HG03139 (cell line): ENCODE results near the gene SPINK9.
A peak's percentile ranks its signal among the peaks of the same experiment; 100 is the strongest.

ENCODE experiments used
- ATAC-seq: cut with Tn5 transposase; IDR thresholded peaks from one replicate; pipeline ENCODE4 v1.9.1; 2021; ENCODE audit not compliant: unreplicated experiment

The SPINK9 gene

DNA sequence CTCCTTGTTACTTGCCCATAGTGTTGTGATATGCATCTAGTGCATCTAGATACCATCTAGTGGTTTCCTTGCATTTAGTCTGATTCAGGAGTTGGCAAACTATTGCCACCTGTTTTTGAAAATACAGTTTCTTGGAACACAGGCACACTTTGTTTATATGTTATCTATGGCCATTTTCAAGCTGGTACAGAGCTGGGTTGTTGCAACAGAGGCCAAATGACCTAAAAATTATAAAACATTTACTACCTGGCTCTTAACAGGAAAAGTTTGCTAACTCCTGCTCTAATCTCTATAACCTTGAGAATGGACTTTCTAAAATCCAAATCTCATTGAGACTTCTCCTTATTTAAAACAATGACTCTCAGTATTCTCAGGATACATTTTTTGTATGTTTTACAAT lies 29.0 kb downstream of the SPINK9 start:
- no peak for ATAC-seq

DNA sequence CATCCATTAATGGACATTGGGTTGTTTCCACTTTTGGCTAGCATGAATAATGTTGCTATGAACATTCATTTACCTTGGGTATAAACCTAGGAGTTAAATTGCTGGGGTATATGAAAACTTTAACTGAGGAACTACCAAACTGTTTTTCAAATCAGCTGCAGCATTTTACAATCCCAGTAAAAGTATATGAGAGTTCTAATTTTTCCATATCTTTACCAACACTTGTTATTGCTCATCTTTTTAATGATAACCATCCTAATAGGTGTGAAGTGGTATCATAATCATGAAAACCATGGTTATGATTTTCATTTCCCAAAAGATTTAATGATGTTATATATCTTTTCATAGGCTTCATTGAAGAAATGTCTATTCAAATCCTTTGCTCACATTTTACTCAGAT lies 32.9 kb downstream of the SPINK9 start:
- no peak for ATAC-seq

DNA sequence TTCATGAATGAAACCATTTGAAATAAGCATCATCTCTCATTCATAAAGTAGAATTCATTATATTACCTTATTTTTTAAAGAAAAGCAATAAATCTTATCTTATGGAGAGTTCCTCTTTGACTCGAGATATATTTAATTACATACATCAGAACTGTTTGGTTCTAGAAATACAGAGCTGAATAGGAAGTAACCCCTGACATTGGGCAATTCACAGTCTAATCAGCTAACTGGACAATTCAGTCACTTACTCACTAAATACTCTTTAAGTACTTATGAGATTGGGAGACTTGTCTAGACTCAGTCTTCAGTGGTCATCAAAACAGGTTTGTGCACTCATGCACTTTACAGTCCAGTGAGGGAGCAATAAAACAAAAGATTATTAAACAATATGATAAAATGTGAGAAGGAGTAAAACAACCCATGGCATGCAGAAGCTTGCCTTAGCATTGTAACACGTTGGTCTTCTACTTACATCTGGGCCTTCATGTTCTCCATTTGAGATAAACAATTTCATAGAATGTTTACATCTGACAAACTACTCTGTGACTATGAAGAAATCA lies 36.9 kb downstream of the SPINK9 start:
- no peak for ATAC-seq

DNA sequence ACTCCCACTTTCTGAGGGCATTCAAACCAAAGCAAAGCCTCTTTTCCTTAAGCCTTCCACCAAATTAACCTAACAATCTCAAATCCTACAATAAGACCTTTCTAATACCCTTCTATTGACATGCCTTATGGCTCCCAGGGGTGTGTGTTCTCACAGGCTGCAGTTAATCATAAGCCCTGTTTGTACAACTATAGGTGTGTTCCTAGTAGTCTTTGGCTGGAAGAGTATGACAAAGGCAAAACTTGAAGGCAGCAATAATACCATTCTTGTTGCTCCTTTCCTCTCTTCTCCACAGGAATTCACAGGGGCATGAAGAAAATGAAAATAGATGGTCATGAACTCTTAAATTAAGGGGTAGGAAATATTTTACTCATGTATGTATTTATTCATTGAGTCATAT lies 37.5 kb downstream of the SPINK9 start:
- no peak for ATAC-seq

DNA sequence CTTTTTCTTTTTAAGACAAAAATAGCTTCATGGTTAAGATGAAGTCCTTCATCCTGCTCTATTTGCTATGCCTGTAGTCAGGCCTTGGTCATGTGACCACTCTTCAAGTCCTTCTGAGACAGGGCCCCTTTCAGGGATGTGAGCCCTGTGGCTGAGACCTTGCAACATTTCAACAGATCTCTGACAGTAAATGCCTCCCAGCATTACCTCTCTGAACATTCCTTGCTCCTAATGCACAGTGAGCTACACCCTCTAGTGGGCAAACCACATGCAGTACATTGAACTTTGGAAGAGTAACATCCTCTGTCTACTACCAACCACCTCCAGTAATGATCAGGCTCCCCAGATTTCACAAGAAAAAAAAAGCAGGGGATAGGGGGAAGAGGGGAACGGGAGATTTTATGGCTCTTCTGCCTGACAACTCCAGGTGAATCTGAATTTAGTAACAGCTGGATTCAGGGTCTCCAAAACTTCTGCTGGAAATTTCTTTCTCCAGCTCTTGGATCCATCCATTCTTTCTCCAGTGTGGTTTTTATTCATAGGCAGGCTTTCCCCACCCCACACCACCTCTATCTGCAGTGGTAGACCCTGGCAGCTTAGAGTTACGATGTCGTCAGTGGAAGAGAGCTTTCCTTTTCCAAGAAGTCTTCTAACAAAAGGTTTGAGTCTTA lies 39.5 kb downstream of the SPINK9 start:
- peak; percentile 90 for ATAC-seq

DNA sequence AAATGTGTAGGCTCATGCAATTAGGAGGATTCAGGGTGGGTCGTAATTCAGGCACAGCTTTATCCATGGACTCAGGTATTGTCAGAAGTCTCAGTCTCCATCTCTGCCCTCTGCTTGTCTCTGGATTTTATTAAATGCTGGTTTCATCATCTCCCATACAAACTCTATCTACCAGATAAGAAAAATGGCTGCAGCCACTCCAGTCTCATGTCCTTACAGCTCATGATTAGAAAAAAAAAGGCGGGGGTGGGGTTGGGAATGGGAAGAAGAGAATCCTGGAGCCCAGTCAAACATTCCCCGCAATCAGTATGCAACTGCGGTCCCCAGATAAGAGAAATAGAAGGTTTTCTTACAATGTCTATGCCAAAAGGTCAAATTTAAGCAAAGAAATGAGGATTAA lies 40.8 kb downstream of the SPINK9 start:
- no peak for ATAC-seq

DNA sequence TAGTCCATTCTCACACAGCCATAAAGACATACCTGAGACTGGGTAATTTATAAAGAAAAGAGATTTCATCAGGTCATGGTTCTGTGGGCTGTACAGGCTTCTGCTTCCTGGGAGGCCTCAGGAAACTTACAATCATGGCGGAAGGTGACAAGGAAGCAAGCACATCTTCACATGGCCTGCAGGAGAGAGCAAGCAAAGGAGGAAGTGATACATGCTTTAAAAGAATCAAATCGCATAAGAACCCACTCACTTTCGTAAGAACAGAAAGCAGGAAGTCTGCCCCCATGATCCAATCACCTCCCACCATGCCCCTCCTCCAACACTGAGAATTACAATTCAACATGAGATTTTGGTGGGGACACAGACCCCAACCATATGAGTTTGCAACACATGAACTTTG lies 43.3 kb downstream of the SPINK9 start:
- ATAC-seq: no peak

DNA sequence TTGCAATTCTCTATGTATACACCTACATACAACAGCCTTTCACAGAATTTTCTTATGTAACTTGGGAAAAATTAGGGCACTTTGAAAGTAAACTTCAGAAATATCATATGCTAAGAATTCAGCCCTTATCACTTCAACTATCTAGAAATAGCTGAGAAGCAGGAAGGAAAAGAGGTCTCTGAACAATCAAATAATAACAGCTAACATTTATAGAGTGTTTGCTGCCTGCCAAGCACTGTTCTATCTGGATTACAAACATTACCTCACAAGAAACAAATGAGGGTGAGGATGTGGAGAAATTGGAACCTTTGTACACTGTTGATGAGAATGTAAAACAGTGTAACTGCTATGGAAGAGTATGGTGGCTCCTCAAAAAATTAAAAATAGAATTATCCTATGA lies 44.0 kb downstream of the SPINK9 start:
- no peak for ATAC-seq

DNA sequence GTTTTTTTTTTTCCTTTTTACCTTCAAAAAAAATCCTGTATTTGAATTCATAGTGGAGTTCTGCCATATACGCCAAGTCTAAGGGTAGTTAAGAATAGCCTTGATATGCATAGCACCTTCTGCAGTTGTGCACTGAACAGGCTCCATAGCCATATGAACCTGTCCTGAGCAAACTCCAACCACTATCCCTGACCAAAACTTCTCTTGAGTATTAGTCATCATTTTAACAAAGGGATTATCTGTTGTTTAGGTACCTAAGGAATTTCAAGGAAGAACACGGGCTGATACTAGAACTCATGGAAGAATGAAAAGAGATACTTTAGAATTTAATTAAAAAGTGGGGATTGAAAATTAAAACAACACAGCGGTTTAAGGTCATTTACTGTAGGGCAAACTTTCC lies 46.5 kb downstream of the SPINK9 start:
- ATAC-seq: no peak

DNA sequence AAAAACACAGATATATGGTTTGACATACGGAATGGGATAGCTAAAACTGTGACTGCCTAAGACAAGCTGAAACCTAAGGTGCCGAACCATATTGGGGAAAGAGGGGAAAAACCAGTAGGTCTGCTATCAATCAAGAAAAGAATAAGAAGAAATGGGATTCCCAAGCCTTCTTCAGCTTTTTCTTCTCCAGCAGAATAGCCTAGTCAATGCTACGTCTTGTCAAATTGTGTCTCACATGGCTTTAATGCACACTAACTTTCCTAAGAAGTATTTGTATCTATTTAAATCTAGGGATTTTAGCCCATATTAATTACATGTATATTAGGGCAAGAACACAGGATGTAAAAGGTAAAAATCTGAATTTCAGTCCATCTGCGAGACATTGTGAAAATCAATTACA lies 47.6 kb downstream of the SPINK9 start:
- ATAC-seq: no peak

DNA sequence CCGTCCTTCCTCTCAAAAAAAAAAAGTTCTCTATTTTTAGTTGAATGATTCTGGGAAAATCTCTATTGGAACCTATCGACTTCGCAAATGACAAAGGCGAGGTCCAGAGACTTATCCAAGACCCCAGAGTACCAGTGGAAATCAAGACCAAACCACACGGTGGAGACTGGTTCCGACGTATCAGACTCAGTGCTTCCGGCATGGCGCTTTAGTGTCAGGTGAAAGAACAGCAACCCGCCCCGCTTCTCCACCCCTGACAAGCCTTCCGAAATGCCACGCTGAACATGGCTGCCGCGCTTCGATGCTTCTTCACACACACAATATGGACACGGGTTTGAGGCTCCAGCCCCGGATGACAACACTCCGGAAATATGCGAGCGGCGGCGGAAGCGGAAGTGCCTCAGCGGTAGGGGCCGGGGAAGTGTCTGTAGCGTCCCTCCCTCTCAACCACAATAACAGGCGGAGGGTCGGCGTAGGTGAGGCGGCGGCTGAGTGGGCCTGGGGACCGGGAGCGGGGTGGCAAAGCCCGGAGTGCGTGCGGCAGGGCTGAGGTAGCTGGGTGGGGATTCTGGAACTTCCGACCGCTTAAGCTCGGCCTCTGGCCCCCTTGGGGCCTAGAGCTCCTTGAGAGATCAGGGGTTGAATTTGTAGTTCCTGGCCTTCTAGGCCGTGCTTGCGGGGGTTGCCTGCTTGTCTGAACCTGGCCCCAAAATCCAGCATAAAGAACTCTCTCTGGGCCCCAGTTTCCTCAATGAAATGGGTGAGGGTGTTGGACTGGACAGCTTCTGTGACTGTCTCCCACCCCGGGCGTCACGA lies 48.4 kb downstream of the SPINK9 start, which contains the start of gene FBXO38:
Gene FBXO38 (plus strand): TSS at position 395 of the 816 bp plus-strand sequence. CDS start 10,819 bp downstream, outside the sequence.
- peak; percentile 98 for ATAC-seq

DNA sequence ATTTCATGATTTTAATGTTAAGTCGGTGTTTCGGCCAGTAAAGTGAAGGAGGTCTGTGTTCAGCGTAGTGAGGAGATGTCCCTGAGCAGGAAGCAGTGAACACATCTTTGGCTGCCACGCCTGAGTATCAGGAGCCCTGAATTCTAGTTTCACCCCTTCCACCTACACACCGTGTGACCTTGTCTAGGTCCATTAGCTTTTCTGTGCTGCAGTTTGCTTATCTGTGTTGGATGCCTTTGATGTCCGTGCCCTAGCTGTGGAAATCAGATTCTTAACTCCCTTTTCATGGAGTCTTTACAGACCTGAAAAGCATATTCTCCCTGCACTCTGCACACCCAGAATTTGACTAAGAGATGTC lies 49.0 kb downstream of the SPINK9 start:
- no peak for ATAC-seq

DNA sequence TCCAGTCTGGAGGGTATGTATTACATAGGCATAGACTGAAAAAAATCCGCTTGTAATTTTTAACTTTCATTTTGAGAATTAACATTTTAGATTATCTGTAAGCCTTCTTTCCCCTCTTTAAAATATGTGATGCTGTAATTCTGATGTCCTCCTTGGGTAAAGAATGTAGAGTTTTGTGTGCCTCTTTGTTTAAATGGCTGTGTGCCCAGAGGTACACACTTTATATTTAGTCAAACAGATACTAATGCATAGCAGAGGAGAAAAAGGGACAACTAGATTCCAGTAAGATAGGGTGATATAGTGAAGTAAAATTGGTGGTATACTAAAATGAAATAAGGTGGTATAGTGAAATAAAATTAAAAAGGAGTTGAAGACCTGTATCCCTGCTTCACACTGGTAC lies 49.7 kb downstream of the SPINK9 start:
- ATAC-seq: no peak

DNA sequence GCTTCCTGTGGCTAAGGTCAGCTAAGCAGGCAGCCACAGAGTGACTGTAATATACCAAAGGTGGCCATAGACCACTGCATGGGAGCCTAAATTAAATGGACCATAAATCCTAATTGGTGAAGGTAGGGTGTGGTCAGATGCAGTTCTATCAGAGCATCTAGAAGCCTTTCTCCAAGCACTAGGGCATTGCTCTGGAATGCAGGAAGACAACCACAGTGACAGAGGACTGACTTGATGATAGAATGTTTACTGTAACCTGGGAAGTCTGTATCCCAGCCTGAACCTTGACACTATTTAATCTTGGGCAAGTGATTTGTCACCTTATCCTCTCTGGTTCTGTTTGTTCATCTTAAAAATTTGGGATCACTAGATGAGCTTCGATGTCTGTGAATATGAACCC lies 50.7 kb downstream of the SPINK9 start:
- ATAC-seq: no peak

DNA sequence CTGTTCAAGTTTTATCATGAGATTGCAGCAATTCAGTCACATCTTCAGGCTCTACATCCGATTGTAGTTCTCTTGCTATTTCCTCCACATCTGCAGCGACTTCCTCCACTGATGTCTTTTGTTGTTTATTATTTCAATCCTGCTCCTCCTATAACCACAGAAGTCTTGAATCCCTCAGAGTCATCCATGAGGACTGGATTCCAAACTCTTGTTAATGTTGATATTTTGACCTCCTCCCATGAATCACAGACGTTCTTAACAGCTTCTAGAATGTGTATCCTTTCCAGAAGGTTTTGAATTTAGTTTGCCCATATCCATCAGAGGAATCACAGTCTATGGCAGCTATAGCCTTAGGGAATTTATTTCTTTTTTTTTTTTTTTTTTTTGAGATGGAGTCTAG lies 52.0 kb downstream of the SPINK9 start:
- ATAC-seq: no peak

DNA sequence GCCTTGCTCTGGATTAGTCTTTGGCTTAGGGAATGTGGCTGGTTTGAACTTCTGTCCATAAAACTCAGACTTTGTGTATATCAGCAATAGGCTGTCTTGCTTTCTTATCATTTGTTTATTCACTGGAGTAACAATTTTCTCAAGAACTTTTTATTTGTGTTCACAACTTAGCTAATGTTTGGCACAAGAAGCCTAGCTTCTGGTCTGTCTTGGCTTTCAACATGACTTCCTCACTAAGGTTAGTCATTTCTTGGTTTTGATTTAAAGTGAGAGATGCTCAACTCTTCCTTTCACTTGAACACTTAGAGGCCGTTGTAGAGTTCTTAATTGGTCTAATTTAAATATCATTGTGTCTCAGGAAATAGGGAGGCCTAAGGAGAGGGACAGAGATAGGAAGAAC lies 53.3 kb downstream of the SPINK9 start:
- no peak for ATAC-seq
